GM23248 (cell line): ENCODE results near the gene PTGES. TPM values are rescaled to one million over a fixed set of nuclear protein-coding genes. Genes with fewer than 3 reads are reported as not detected.
A peak's percentile ranks its signal among the peaks of the same experiment; 100 is the strongest.

Source experiments
- DNase-seq: peaks from one replicate; pipeline ENCODE4 v3.0.0-alpha.2; 2015
- H2AFZ ChIP-seq: fragments of 200-600 bp; sonication (generic); 2 replicates; pipeline ENCODE4 v1.6.1; 2016; ENCODE audit warnings: antibody characterized with exemption
- H3F3A ChIP-seq: fragments of 200-600 bp; sonication (generic); 2 replicates; pipeline ENCODE4 v1.6.1; 2016; ENCODE audit warnings: mild to moderate bottlenecking, antibody characterized with exemption, mixed run types; ENCODE audit not compliant: insufficient read depth
- H3K27ac ChIP-seq: fragments of 200-600 bp; sonication (generic); 2 replicates; pipeline ENCODE4 v1.5.1; 2016; ENCODE audit warnings: mild to moderate bottlenecking
- H3K27me3 ChIP-seq: fragments of 200-600 bp; sonication (generic); replicated peaks from 2 replicates; pipeline ENCODE4 v1.6.1; 2016; ENCODE audit warnings: mild to moderate bottlenecking; ENCODE audit not compliant: insufficient read depth
- H3K36me3 ChIP-seq: fragments of 200-600 bp; sonication (generic); 2 replicates; pipeline ENCODE4 v1.6.1; 2016; ENCODE audit warnings: low read depth, mild to moderate bottlenecking
- H3K4me1 ChIP-seq: fragments of 200-600 bp; sonication (generic); 2 replicates; pipeline ENCODE4 v1.6.1; 2016; ENCODE audit warnings: mild to moderate bottlenecking; ENCODE audit not compliant: insufficient read depth
- H3K4me2 ChIP-seq: fragments of 200-600 bp; sonication (generic); one replicate; pipeline ENCODE4 v1.6.1; 2016; ENCODE audit warnings: mild to moderate bottlenecking; ENCODE audit not compliant: unreplicated experiment
- H3K4me3 ChIP-seq: fragments of 200-600 bp; sonication (generic); 2 replicates; pipeline ENCODE4 v1.5.1; 2016; ENCODE audit warnings: mild to moderate bottlenecking
- H3K79me2 ChIP-seq: fragments of 200-600 bp; sonication (generic); 2 replicates; pipeline ENCODE4 v1.6.1; 2016; ENCODE audit warnings: mild to moderate bottlenecking; ENCODE audit not compliant: insufficient read depth
- H3K9ac ChIP-seq: fragments of 200-600 bp; sonication (generic); 2 replicates; pipeline ENCODE4 v1.6.1; 2016; ENCODE audit warnings: mild to moderate bottlenecking
- H3K9me2 ChIP-seq: fragments of 200-600 bp; sonication (generic); 2 replicates; pipeline ENCODE4 v1.6.1; 2016; ENCODE audit warnings: mixed run types, mild to moderate bottlenecking, moderate library complexity; ENCODE audit not compliant: insufficient read depth
- H3K9me3 ChIP-seq: fragments of 200-600 bp; sonication (generic); one replicate; pipeline ENCODE4 v1.6.1; 2017; ENCODE audit warnings: low read depth
- H4K20me1 ChIP-seq: fragments of 200-600 bp; sonication (generic); 2 replicates; pipeline ENCODE4 v1.6.0; 2016; ENCODE audit not compliant: insufficient read depth
- EZH2 ChIP-seq: fragments of 200-600 bp; sonication (generic); IDR thresholded peaks from 2 replicates; pipeline ENCODE4 v1.6.1; 2018; ENCODE audit warnings: antibody characterized with exemption, mild to moderate bottlenecking; ENCODE audit not compliant: insufficient read depth, poor library complexity, severe bottlenecking
- EZH2phosphoT487 ChIP-seq: fragments of 200-600 bp; sonication (generic); IDR thresholded peaks from 2 replicates; pipeline ENCODE4 v1.6.1; 2018; ENCODE audit warnings: antibody characterized with exemption, moderate library complexity, mild to moderate bottlenecking, low read depth; ENCODE audit not compliant: insufficient read depth
- WGBS, 2 experiments: methylation state at CpG; one replicate each; pipeline ENCODE4 v1.1.6; 2015 to 2017; ENCODE audit warnings: low lambda C conversion rate in 2 of 2, low coverage in 1 of 2; ENCODE audit errors: missing lambda C conversion rate in 2 of 2; 5-methylcytosine and 5-hydroxymethylcytosine counted together
- in situ Hi-C: fragments of 300-500 bp; cut with MboI; formaldehyde crosslinking; loops from 2 replicates; pipeline ENCODE4 v1.15.0; 2020
- polyA plus RNA-seq: library from polyadenylated mRNA; unstranded; fragments of >200 nt; fragmentation: Nextera tagmentation; extraction: Ambion mirVana; gene quantifications from 2 replicates; pipeline ENCODE4 v1.2.1, GENCODE V29; 2016
- total RNA-seq: library from RNA; depleted of rRNA; stranded (reverse); fragments of >200 nt; shearing (Covaris generic); gene quantifications from 2 replicates; pipeline ENCODE4 v1.2.3, GENCODE V29; 2014

PTGES gene
- total and polyA plus RNA-seq, 2 experiments from 2014 or later: 12.6 to 22.0 TPM

DNA sequence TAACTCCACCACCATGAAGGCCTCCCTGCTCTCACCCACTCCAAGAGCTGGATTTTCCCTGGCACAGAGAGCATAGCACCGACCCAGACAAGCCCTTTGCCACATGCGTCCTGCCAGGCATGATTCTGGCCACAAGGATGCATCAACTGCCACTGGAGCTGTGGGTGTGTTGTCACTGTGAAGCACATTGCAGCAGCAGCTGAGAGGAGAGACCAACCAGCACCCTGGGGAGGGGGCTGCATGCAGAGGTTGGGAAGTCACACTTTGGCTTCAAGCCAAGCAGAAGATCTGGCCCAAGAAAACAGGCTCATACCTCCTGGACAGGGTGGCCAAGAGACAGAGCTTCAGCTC, 22.6 kb upstream of the PTGES start:
- Histone ChIP-seq H3K4me2 (no peak overlapping the region), H3K9ac (no peak overlapping the region), H2AFZ (no peak overlapping the region), H3K9me2 (no peaks in the 10 kb centered on the region), H3K27ac (no peak overlapping the region), H3F3A (peaks cover 12% of the 10 kb centered on the region), H3K4me1 (peaks cover 16% of the 10 kb centered on the region), H3K4me3 (no peak overlapping the region), H3K9me3 (no peaks in the 10 kb centered on the region), H3K27me3 (no peaks in the 10 kb centered on the region), H3K36me3 (no peaks in the 10 kb centered on the region), H4K20me1 (no peaks in the 10 kb centered on the region), H3K79me2 (no peaks in the 10 kb centered on the region)
- in situ Hi-C loops: no loop called here
- WGBS, 2 experiments: 27 to 36% methylated on average over 2 of the region's 2 CpGs
- no peak for TF ChIP-seq EZH2phosphoT487
- peak; percentile 16 for DNase-seq

DNA sequence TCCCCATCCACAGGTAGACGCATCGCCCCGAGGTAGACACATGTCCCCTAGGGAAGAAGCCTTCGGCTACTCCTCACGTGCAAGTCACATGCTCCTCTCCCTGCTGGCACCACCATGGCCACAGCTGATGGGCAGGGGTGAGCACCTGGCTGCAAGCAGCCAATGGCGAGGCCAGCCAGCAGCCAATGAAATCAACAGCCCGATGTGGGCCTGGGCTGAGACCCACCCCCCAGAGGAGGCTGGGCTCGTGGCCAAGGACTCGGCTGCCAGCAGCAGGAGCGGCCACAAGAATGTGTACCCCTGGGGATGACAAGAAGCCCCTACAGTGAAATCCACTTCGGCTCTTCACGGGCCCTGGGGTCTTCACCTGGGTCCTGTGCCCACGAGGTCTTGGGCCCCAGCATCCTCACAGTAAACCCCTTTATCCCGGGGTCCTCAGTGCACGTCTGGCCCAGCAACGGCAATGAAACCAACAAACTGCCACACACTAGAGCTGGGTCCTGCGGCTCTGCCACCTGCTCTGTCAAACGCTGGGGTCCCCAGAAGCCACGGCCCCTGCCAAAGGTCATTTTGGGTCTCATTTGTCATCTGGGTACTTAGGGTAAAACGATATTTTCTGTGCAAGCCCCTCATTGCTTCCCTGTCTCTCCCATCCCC, 22.1 kb upstream of the PTGES start:
- no peaks in the 10 kb centered on the region for H3K36me3 ChIP-seq
- no peak overlapping the region for H3K4me3 ChIP-seq
- TF ChIP-seq EZH2phosphoT487: no peak
- no peak for TF ChIP-seq EZH2
- H3K27ac ChIP-seq: no peak overlapping the region
- no peaks in the 10 kb centered on the region for H3K9me2 ChIP-seq
- H2AFZ ChIP-seq: no peak overlapping the region
- H3F3A ChIP-seq: peaks cover 12% of the 10 kb centered on the region
- in situ Hi-C loops: no loop called here
- H3K9me3 ChIP-seq: no peaks in the 10 kb centered on the region
- no peak overlapping the region for H3K4me2 ChIP-seq
- no peaks in the 10 kb centered on the region for H4K20me1 ChIP-seq
- 73% methylated on average over 20 of the region's 20 CpGs for WGBS, 2 experiments
- H3K4me1 ChIP-seq: peaks cover 16% of the 10 kb centered on the region
- no peak for DNase-seq
- no peak overlapping the region for H3K9ac ChIP-seq
- no peaks in the 10 kb centered on the region for H3K27me3 ChIP-seq
- H3K79me2 ChIP-seq: no peaks in the 10 kb centered on the region

DNA sequence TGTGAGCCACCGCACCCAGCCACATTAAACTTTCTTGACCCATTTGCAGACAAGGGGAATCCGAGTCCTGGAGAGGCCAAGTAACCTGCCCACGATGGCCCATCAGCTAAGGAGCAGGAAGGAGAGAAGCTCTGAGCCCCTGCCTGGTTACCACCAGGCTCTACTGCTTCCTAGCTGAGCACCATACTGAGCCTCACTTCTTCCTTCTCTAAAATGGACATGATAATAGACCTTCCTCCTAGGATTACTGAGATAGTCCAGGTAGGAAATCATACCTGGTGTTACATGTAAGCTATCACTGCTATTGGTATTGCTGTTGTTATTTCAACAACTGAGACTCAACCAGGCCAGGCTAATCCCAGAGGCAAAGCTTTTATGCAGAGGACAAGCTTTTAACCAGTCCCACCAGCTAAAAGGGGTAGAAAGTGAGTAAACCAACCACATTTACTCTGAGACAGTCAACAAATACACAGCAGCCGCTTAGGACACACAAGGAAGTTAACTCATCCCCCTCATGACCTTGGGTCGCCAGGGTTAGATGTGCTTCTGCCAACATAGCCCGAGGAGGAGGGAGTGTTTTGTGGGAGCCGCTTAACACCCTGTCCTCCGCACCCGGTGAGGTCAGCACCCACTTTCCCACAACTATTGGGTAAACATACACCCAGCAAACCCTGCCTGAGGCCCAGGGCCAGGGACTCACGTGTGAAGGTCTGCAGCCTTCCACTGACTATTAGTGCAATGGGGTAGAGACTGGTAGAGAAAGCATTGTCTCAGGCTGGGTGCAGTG, 20.6 kb upstream of the PTGES start:
- Histone ChIP-seq H3K4me2 (no peak overlapping the region), H3K4me3 (no peak overlapping the region), H3K27me3 (no peaks in the 10 kb centered on the region), H4K20me1 (no peaks in the 10 kb centered on the region), H3K79me2 (no peaks in the 10 kb centered on the region), H2AFZ (no peak overlapping the region), H3K9me2 (no peaks in the 10 kb centered on the region), H3K36me3 (no peaks in the 10 kb centered on the region), H3F3A (peaks cover 12% of the 10 kb centered on the region), H3K9me3 (no peaks in the 10 kb centered on the region), H3K27ac (no peak overlapping the region), H3K9ac (0 out of 2 replicates have a peak overlapping the region, but pooled peaks have one; percentile 4), H3K4me1 (peaks cover 16% of the 10 kb centered on the region)
- DNase-seq: peak; percentile 68
- in situ Hi-C loops: no loop called here
- TF ChIP-seq EZH2 (no peak), EZH2phosphoT487 (no peak)
- 64 to 73% methylated on average over 10 of the region's 10 CpGs for WGBS, 2 experiments

GRCh38 chr9:129770741-129771140, 17.9 kb upstream of the PTGES start:
- no peaks in the 10 kb centered on the region for H3F3A ChIP-seq
- no peak overlapping the region for H2AFZ ChIP-seq
- 79 to 87% methylated on average over 5 of the region's 5 CpGs for WGBS, 2 experiments
- no peak overlapping the region for H3K4me3 ChIP-seq
- DNase-seq: no peak
- no peaks in the 10 kb centered on the region for H3K36me3 ChIP-seq
- H3K4me2 ChIP-seq: no peak overlapping the region
- TF ChIP-seq EZH2phosphoT487 (no peak), EZH2 (no peak)
- no peaks in the 10 kb centered on the region for H3K27me3 ChIP-seq
- no peaks in the 10 kb centered on the region for H3K9me3 ChIP-seq
- in situ Hi-C loops: no loop called here
- H3K79me2 ChIP-seq: no peaks in the 10 kb centered on the region
- H4K20me1 ChIP-seq: no peaks in the 10 kb centered on the region
- H3K4me1 ChIP-seq: no peaks in the 10 kb centered on the region
- no peaks in the 10 kb centered on the region for H3K9me2 ChIP-seq
- no peak overlapping the region for H3K9ac ChIP-seq
- no peak overlapping the region for H3K27ac ChIP-seq
